OCI-LY3 (cell line): ENCODE measurements around the gene IL17RD.

ENCODE experiments used
- H2AFZ ChIP-seq: fragments of 200-600, 300-600 bp; shearing (Covaris generic); 2 replicates; pipeline ENCODE4 v1.6.0; 2014; ENCODE audit warnings: antibody characterized with exemption, low read depth, low read length
- H3K27ac ChIP-seq: fragments of 200-600, 300-600 bp; sonication (generic); 2 replicates; pipeline ENCODE4 v1.5.1; 2014; ENCODE audit warnings: mild to moderate bottlenecking, low read length, moderate library complexity, mixed read lengths
- H3K27me3 ChIP-seq: fragments of 200-600, 300-600 bp; sonication (generic); 2 replicates; pipeline ENCODE4 v1.6.1; 2014; ENCODE audit warnings: low read depth, low read length, mixed read lengths
- H3K36me3 ChIP-seq: fragments of 200-600, 300-600 bp; sonication (generic); replicated peaks from 2 replicates; pipeline ENCODE3; 2014; ENCODE audit warnings: low read depth, low read length, mixed read lengths
- H3K4me1 ChIP-seq: fragments of 300-600, 200-600 bp; sonication (generic); 2 replicates; pipeline ENCODE4 v1.6.1; 2014; ENCODE audit warnings: low read length, mixed read lengths
- H3K4me2 ChIP-seq: fragments of 200-600, 300-600 bp; sonication (generic); 2 replicates; pipeline ENCODE4 v1.6.1; 2014; ENCODE audit warnings: low read length, mixed read lengths
- H3K4me3 ChIP-seq: fragments of 300-600, 200-600 bp; sonication (generic); 2 replicates; pipeline ENCODE4 v1.5.1; 2014; ENCODE audit warnings: antibody characterized with exemption, mild to moderate bottlenecking, low read length, moderate library complexity
- H3K79me2 ChIP-seq: fragments of 300-600, 200-600 bp; shearing (Covaris generic); 2 replicates; pipeline ENCODE4 v1.6.1; 2014; ENCODE audit warnings: mild to moderate bottlenecking, low read length, mixed read lengths
- H3K9ac ChIP-seq: fragments of 300-600, 200-600 bp; shearing (Covaris generic); 2 replicates; pipeline ENCODE4 v1.6.0; 2014; ENCODE audit warnings: mild to moderate bottlenecking, low read length, moderate library complexity
- H3K9me3 ChIP-seq: fragments of 200-600, 300-600 bp; shearing (Covaris generic); 2 replicates; pipeline ENCODE4 v1.6.1; 2014; ENCODE audit warnings: low read length, mixed read lengths; ENCODE audit not compliant: insufficient read depth
- H4K20me1 ChIP-seq: fragments of 200-600, 300-600 bp; sonication (generic); 2 replicates; pipeline ENCODE4 v1.6.1; 2016; ENCODE audit warnings: low read length, mixed read lengths; ENCODE audit not compliant: insufficient read depth
- CTCF ChIP-seq: fragments of 200-600, 300-600 bp; sonication (generic); IDR thresholded peaks from 2 replicates; pipeline ENCODE4 v1.5.1; 2014; ENCODE audit warnings: antibody characterized with exemption, low read length, low read depth
- EZH2phosphoT487 ChIP-seq: fragments of 200-600 bp; shearing (Covaris generic); IDR thresholded peaks from 2 replicates; pipeline ENCODE4 v1.6.1; 2018; ENCODE audit warnings: antibody characterized with exemption, mixed run types, low read depth

The IL17RD gene

GRCh38 chr3:57135964-57136719 lies 29.0 kb downstream of the IL17RD start:
- Histone ChIP-seq H3K27me3 (peaks cover 27% of the 10 kb centered on the region), H3K27ac (no peak overlapping the region), H3K4me3 (no peak overlapping the region), H4K20me1 (no peaks in the 10 kb centered on the region), H3K4me1 (no peaks in the 10 kb centered on the region), H3K79me2 (no peaks in the 10 kb centered on the region), H3K9me3 (no peaks in the 10 kb centered on the region), H3K36me3 (no peaks in the 10 kb centered on the region), H3K9ac (no peak overlapping the region), H3K4me2 (no peak overlapping the region), H2AFZ (peak overlapping the region; percentile 25)
- TF ChIP-seq EZH2phosphoT487 (no peak), CTCF (no peak)

- no peak overlapping the region for H3K4me3 ChIP-seq
- no peaks in the 10 kb centered on the region for H3K4me1 ChIP-seq
- H3K27ac ChIP-seq = no peak overlapping the region
- TF ChIP-seq EZH2phosphoT487 (no peak), CTCF (no peak)
- H3K27me3 ChIP-seq = peaks cover 22% of the 10 kb centered on the region
- H4K20me1 ChIP-seq = no peaks in the 10 kb centered on the region
- H3K4me2 ChIP-seq = no peak overlapping the region
- H3K36me3 ChIP-seq = no peaks in the 10 kb centered on the region
- H3K9ac ChIP-seq = no peak overlapping the region
- H3K9me3 ChIP-seq = no peaks in the 10 kb centered on the region
- no peaks in the 10 kb centered on the region for H3K79me2 ChIP-seq
- no peak overlapping the region for H2AFZ ChIP-seq
Measured at GRCh38 chr3:57133157-57133556, 32.0 kb downstream of the IL17RD start.

- Histone ChIP-seq H3K4me1 (no peaks in the 10 kb centered on the region), H3K9ac (no peak overlapping the region), H3K4me2 (no peak overlapping the region), H2AFZ (no peak overlapping the region), H3K79me2 (no peaks in the 10 kb centered on the region), H3K27ac (no peak overlapping the region), H3K9me3 (no peaks in the 10 kb centered on the region), H3K36me3 (no peaks in the 10 kb centered on the region), H3K27me3 (peaks cover 22% of the 10 kb centered on the region), H4K20me1 (no peaks in the 10 kb centered on the region), H3K4me3 (no peak overlapping the region)
- TF ChIP-seq CTCF (no peak), EZH2phosphoT487 (no peak)
Measured at GRCh38 chr3:57132674-57133073, 32.5 kb downstream of the IL17RD start.

DNA sequence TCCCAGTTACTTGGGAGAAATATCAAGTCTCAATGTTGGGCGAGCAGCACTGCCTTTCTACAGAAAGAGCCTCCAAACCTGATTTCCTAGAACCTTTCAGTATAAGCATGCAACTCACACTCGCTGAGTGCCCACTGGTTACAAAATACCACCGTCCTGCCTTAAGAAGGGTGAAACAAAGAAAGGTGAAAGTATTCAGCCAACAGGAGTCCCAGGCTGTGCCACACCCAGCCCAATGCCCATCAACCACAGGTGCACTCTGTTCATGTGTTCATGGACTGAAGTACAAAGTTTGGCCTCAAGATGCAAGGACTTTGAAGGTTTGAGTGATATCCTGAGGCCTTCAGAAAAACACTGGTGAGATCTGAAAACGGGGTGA lies 34.0 kb downstream of the IL17RD start:
- H3K27ac ChIP-seq = no peak overlapping the region
- H4K20me1 ChIP-seq = no peaks in the 10 kb centered on the region
- no peaks in the 10 kb centered on the region for H3K9me3 ChIP-seq
- TF ChIP-seq CTCF (no peak), EZH2phosphoT487 (no peak)
- no peak overlapping the region for H3K9ac ChIP-seq
- no peaks in the 10 kb centered on the region for H3K79me2 ChIP-seq
- peaks cover 16% of the 10 kb centered on the region; the same call in 1 of the 2 replicates for H3K27me3 ChIP-seq
- H3K4me1 ChIP-seq = no peaks in the 10 kb centered on the region
- H3K4me3 ChIP-seq = no peak overlapping the region
- no peak overlapping the region for H3K4me2 ChIP-seq
- H2AFZ ChIP-seq = no peak overlapping the region
- no peaks in the 10 kb centered on the region for H3K36me3 ChIP-seq
